HG02571 (cell line): ENCODE measurements around the gene SCTR.

Source experiments
- ATAC-seq: cut with Tn5 transposase; IDR thresholded peaks from one replicate; pipeline ENCODE4 v1.9.1; 2021; ENCODE audit warnings: mild to moderate bottlenecking, moderate library complexity; ENCODE audit not compliant: unreplicated experiment

SCTR gene

GRCh38 chr2:119475857-119476244, 48.4 kb downstream of the SCTR start:
- ATAC-seq: no peak

GRCh38 chr2:119475225-119475856, 48.9 kb downstream of the SCTR start:
- no peak for ATAC-seq

- no peak for ATAC-seq
These were observed 49.7 kb downstream of the SCTR start for GRCh38 chr2:119474371-119475224.

- no peak for ATAC-seq
These were observed 50.5 kb downstream of the SCTR start for GRCh38 chr2:119473621-119474370.

GRCh38 chr2:119472749-119473148, 51.5 kb downstream of the SCTR start:
- ATAC-seq: no peak

- no peak for ATAC-seq
These were observed 54.5 kb downstream of the SCTR start for GRCh38 chr2:119469661-119470297.

GRCh38 chr2:119469131-119469530, 55.2 kb downstream of the SCTR start:
- ATAC-seq: no peak

- no peak for ATAC-seq
These were observed 55.9 kb downstream of the SCTR start for GRCh38 chr2:119468154-119468955.

GRCh38 chr2:119466373-119466772, 57.9 kb downstream of the SCTR start:
- ATAC-seq: no peak

- ATAC-seq: no peak
These were observed 58.6 kb downstream of the SCTR start for GRCh38 chr2:119465687-119466086.

- no peak for ATAC-seq
These were observed 59.3 kb downstream of the SCTR start for GRCh38 chr2:119464981-119465380.

GRCh38 chr2:119463990-119464389, 60.3 kb downstream of the SCTR start:
- ATAC-seq: no peak

- no peak for ATAC-seq
These were observed 61.1 kb downstream of the SCTR start for GRCh38 chr2:119463136-119463535.

GRCh38 chr2:119462574-119462973, 61.7 kb downstream of the SCTR start:
- no peak for ATAC-seq

- ATAC-seq: no peak
These were observed 62.5 kb downstream of the SCTR start for GRCh38 chr2:119461811-119462210.

- ATAC-seq: no peak
These were observed 64.2 kb downstream of the SCTR start for GRCh38 chr2:119460076-119460475.

GRCh38 chr2:119455066-119455718, 69.1 kb downstream of the SCTR start:
- ATAC-seq: no peak

- ATAC-seq: no peak
These were observed 70.2 kb downstream of the SCTR start for GRCh38 chr2:119453972-119454593.

- no peak for ATAC-seq
These were observed 72.8 kb downstream of the SCTR start for GRCh38 chr2:119451336-119452050.
